ENCODE data around the gene HCRTR2. TPM values are rescaled to one million over a fixed set of nuclear protein-coding genes. Genes with fewer than 3 reads are reported as not detected.
A peak's percentile ranks its signal among the peaks of the same experiment; 100 is the strongest.

The HCRTR2 gene
- polyA plus RNA-seq, 3 donors, result 0.22 to 0.37 (median 0.35) TPM

DNA sequence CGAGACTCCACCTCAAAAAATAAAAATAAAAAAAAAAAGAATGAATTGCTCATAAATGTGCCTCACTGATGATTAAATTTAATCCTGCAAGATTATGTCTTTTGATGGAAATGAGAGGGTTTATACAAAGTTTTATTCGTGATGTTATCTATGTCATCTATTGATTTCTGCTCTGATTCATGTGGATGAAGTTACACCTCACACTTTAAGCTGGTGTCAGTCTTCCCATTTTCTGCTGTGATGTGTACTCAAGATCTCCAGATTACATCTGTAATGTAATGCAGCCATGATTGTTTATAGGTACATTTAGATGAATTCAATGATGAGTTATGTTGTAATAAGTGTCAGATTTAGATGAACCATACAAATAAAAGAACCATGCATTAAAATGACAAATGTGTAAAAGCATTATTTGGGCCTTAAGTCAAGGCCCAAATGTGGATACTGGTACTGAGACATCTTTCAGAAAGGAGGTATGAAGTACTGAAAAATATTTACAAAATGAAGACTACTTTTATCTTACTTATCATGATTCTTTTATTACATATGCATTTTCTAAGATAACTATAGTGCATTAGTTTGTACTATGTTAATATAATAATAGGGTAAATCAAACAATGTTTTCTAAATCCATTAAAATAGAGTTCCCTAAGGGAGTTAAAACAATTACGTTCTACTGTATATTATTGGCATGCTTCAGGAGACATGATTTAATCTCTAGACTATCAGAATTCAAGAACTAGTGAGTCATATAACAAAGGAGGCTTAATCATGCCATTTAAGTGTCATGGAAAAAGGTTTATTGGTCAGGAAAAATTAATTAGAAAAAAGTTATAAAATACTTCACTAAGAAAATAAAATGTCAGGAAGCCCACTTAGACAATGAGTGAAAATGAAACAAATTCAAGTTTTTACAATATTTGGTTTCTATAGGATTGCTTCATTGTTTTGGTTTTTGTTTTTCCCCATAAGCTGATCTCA is 34.5 kb downstream of the HCRTR2 start:
- DNase-seq (ENCODE audit: extremely low read depth in 1 of 11, low read depth in 9 of 11, low spot score in 4 of 11), result no peak

DNA sequence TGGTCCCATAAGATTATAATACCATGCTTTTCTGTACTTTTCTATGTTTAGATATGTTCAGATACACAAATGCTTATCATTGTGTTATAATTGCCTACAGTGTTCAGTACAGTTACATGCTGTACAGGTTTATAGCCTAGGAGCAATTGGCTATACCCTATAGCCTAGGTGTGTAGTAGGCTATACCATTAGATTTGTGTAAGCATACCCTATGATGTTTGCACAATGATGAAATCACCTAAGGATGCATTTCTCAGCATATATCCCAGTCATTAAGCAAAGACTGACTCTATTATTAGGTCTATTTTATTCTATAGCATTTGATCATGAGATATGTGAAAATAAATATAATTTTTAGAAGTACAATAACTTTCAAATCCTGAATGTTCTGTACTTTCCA is 36.6 kb downstream of the HCRTR2 start:
- no peak for DNase-seq (ENCODE audit: extremely low read depth in 1 of 11, low read depth in 9 of 11, low spot score in 4 of 11)

DNA sequence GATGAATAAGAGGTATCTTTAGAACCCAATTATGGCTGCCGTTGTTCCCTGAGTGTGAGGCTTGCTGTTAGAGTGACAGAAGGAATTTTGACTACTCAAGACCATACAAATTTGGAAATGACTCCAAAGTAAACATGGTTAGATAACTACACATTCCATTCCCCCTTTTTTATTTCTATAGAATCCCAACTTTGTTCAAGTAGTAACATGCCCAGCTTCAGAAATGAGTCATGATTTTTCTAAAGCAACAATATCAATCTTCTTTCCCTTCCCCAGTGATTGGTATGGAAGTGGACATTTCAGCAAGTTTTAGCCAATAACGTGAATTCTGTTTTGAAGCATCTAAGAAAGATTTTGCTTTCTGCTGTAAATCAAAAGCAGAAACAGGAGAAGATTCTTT is 37.8 kb downstream of the HCRTR2 start:
- DNase-seq (ENCODE audit: extremely low read depth in 1 of 11, low read depth in 9 of 11, low spot score in 4 of 11), result no peak

DNA sequence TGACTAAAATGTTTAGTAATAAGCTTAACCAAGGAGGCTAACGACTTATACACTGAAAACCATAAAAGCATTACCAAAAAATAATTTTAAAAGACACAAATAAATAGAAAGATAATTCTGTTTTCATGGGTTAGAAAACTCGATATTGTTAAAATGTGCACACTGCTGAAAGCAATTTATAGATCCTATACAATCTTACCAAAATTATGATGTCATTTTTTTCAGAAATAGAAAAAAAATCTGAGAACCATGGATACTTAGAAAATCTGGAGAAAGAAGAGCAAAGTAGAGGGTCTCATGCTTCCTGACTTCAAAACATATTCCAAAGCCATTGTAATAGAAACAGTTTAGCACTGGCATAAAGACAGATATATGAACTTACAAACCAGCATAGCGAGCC is 46.6 kb downstream of the HCRTR2 start:
- no peak for DNase-seq (ENCODE audit: extremely low read depth in 1 of 11, low read depth in 9 of 11, low spot score in 4 of 11)

DNA sequence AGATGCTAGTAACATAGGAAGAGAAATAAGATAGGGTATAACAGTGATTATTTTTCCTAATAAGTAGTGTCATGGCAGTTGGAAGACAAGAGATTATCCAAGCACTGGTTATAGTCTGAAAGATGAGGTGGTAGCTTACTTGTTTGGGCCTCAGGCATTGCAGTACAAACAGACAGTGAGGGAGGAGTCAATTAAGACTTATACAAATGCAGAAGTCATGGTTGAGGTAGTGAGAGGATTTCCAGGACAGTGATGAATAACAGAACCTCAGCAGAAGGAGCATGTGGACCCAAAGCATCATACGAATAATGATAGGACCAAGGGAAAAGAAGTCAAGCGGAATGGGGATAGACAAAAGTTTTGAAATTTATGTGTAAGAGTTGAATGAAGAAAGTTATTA is 53.5 kb downstream of the HCRTR2 start:
- DNase-seq (ENCODE audit: extremely low read depth in 1 of 11, low read depth in 9 of 11, low spot score in 4 of 11), result no peak

DNA sequence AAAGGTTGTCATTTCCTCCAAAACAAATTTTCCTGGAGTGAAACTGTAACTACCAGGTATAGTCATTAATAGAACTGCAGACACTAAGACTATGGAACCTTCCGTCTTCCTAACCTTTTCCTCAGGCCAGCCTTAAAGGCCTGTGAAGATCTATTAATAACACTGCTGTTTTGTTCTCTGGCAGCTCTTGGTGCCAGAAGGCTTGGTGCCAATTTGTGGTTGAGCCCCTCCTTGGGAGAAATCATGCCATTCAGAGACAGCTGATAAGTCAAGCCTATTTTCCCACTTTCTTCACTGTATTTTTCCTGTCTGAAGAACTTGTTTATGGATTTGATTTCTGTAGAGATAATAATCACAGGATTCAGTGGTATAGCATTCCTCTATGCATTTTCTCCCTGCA is 64.8 kb downstream of the HCRTR2 start:
- no peak for DNase-seq (ENCODE audit: extremely low read depth in 1 of 11, low read depth in 9 of 11, low spot score in 4 of 11)

DNA sequence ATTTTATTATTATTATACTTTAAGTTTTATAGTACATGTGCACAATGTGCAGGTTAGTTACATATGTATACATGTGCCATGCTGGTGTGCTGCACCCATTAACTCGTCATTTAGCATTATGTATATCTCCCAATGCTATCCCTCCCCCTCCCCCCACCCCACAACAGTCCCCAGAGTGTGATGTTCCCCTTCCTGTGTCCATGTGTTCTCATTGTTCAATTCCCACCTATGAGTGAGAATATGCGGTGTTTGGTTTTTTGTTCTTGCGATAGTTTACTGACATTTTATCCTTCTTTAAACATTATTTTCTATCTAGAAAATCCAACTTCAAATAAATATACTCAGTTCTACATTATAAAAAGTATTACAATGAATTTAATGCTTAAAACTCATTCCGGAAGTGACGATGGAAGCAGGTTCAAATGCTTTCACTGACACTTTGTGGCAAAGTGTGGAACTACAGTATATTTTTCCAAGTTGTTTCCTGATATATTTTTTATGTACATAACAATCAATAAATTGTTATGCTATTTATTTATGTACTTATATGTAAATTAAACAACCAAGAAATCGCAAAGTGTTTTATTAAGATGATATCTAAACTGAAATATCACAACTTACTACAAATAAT is 66.8 kb downstream of the HCRTR2 start:
- DNase-seq (ENCODE audit: extremely low read depth in 1 of 11, low read depth in 9 of 11, low spot score in 4 of 11), result peak in 5 of 11 donors; percentile 1 to 15 (median 5)

DNA sequence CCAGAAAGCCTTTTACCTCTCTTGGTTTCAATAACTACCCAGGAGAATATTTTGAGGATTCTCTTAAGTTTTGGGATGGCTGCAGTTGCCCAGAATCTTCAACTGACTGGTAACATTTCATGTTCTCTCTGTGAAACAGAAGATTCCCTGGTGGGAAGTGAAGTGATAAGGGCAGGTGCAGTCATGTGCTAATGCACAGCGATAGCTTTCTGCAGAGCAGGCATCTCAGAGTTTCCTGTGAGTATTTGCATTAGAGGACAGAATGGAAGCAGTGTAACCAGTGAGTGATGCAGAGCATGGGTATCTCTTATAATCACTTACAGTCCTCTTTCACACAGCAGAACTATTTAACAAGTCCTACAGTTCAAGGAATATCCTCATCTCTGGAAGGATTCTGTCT is 76.1 kb downstream of the HCRTR2 start:
- DNase-seq (ENCODE audit: extremely low read depth in 1 of 11, low read depth in 9 of 11, low spot score in 4 of 11), result no peak

DNA sequence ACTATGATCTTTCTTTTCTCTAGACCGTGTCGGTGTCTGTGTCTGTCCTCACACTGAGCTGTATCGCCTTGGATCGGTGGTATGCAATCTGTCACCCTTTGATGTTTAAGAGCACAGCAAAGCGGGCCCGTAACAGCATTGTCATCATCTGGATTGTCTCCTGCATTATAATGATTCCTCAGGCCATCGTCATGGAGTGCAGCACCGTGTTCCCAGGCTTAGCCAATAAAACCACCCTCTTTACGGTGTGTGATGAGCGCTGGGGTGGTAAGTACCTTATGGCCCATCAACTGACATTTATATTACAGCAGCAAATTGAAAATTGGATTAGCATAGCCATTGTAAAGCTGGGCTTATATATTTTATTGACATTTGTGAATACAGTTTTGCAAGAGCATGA is 80.8 kb downstream of the HCRTR2 start:
- no peak for DNase-seq (ENCODE audit: extremely low read depth in 1 of 11, low read depth in 9 of 11, low spot score in 4 of 11)

DNA sequence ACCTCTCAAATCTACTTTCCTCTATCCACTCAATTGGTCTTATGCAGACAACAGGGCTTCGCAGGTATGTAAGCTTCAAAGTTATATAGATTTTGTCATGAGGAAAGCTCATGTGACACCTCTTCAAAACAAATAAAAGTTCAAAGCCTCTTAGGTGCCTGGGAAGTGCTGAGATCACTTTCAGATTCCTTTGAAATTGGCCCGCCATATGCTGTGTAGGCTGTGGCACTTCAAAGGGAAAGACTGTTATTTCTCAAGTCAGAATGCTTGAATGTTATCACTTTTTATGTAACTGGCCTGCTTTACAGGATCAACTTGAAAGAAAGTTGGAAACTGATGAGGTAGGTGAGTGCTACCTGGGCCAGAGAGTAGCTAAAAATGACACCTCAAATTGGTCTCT is 85.9 kb downstream of the HCRTR2 start:
- no peak for DNase-seq (ENCODE audit: extremely low read depth in 1 of 11, low read depth in 9 of 11, low spot score in 4 of 11)

DNA sequence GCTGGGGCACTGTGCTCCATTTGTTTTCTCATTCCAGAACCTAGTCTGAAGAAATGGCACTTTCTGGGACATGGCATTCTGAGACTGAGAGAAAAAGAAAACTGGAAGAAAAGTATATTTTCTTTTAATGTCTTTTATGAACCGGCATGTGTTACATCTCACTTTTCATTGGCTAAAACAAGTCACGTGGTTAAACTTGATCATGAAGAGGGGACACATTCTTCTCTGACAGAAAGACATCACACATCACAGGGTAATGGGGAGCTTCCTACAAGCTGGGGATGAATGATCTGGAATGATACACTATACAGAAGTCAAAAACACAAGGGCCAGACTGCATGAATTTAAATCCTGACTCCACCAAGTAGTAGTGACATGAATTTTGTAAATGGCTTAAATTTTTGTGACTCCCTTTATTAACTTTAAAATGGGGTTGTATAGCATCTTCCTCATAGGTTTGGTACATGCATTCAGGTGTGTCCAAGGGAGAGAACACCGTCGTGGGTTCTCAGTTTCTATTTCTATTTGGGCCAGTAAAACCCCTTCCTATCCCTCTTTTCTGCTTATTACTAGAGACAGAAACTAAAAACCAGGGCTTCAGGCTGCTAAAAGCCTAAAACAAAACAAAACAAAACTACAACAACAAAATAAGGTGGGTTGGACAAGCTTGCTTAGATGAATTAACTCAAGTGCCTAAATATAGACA is 91.2 kb downstream of the HCRTR2 start:
- DNase-seq (ENCODE audit: extremely low read depth in 1 of 11, low read depth in 9 of 11, low spot score in 4 of 11), result no peak

DNA sequence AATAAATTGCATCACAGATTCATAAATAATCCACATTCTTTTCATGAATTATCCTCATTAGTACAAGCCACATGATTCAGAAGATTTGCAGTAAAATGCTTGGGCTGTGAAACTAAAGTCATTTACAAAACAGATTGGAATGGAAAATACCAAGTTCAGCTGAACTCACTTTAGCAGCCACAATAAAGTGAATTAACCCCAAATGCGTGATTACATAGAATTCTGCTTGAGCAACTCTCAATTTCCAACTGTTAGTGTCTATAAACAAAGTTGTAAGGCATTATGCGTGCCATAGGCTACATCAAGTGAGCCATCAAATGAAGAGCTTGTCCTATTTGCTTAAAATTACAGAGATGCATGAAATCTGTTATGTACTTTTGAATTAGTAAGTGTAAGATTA is 92.6 kb downstream of the HCRTR2 start:
- DNase-seq (ENCODE audit: extremely low read depth in 1 of 11, low read depth in 9 of 11, low spot score in 4 of 11), result no peak

DNA sequence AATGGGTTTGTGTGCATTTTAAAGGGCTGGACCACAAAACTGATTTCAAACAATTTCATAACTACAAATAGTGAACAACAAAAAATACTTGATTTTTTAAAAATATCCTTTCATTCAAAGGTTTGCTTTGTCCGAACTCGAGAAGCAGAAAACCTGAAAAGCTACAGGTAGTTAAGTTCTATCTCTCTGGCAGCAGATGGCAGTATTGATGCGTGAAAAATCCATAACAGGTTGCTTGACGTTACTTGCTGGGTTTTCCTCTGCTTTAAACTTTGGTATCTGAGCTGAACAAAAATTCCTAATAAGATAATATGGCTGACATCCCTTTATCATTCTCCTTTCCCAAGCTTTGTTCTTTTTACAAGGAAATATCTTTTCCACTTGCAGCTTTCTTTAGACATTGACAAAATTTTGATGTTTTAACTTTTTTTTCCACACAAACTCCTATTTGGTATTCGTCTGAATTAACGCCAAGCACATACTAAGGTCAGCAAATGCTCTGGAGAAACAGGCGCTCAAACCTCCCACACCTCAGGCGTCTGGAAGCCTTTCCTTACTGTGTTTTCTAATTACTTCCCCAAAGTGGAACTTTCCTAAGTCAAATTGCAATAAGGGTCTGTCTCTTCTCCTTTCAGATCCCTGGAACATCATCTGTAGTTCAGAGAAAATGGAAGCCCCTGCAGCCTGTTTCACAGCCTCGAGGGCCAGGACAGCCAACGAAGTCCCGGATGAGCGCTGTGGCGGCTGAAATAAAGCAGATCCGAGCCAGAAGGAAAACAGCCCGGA is 102.6 kb downstream of the HCRTR2 start:
- DNase-seq (ENCODE audit: extremely low read depth in 1 of 11, low read depth in 9 of 11, low spot score in 4 of 11), result peak; percentile 26 to 66 (median 58)

DNA sequence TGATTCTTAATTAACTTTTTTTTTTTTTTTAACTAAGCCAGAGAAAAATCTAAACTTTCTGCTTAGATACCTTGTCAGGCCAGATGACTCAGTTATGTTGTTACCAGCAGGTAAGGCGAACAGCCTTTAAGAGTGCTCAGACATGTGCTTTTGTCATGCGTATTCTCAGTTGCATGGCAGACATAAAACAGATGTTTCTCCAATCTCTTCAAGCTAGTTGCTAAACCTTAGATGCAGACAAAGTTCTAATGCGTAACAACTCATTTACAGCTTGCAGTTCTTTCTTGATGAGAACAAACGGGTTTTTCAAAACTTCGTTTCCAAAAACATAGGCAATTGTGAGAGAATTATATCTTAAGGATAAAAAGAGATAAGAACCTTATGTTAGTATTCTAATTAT is 103.3 kb downstream of the HCRTR2 start:
- peak in 2 of 11 donors; percentile 5 for DNase-seq (ENCODE audit: extremely low read depth in 1 of 11, low read depth in 9 of 11, low spot score in 4 of 11)

DNA sequence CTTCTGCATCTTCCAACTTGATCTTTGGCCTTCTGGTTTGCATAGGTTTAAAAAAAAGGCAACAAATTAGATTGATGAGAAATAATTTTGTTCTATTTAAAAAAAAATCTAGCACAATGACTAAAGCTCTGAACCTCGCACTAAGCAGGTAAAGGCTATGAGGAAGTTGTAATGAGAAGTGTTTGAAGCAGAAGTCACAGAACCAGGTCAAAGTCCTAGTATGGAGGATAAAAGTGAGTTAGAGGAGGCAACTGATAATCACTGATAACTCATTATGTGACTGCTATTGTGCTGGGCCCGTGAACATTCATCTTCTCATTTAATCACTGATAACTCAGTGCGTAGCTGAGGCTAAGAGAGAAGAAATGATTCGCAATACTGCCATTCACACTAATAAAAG is 106.9 kb downstream of the HCRTR2 start:
- DNase-seq (ENCODE audit: extremely low read depth in 1 of 11, low read depth in 9 of 11, low spot score in 4 of 11), result no peak

DNA sequence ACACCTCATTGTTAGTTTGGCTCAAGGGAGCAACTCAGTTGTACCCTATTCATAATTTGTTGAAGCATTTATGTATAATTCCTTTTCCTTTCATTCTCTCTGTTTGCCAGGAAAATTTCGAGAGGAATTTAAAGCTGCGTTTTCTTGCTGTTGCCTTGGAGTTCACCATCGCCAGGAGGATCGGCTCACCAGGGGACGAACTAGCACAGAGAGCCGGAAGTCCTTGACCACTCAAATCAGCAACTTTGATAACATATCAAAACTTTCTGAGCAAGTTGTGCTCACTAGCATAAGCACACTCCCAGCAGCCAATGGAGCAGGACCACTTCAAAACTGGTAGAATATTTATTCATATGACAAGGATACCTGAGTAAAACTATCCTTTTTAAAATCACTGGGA is 107.8 kb downstream of the HCRTR2 start:
- DNase-seq (ENCODE audit: extremely low read depth in 1 of 11, low read depth in 9 of 11, low spot score in 4 of 11), result no peak

DNA sequence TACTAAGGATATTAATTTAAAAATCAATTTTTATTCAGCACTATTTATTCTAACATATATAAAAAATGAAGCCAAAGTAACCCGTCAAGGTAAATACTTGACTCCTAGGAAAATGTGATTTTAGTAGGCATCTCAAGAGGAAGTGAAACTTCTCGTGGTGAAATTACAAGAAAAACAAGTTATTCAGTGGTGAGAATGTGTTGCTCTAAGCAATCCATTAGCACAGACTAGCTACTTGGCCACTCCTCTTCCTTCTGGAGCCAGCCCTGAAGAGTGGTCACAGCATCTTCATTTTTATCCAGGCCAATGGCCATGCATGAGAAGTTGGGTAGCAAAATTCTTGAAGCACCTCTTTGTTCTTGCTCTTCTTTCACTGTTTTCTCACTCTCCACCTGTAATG is 112.5 kb downstream of the HCRTR2 start:
- DNase-seq (ENCODE audit: extremely low read depth in 1 of 11, low read depth in 9 of 11, low spot score in 4 of 11), result no peak

DNA sequence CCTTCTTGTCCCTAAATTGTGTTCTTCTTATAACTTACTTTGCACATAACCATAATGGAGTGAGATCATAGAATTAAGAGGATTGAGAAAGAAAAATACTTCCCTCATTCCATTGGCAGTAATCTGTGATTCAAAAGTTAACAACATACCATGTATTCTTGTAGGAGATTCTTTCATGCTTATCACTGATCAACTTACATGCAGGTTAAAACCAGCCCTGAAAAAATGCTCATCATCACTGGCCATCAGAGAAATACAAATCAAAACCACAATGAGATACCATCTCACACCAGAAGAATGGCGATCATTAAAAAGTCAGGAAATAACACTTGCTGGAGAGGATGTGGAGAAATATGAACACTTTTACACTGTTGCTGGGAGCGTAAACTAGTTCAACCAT is 116.4 kb downstream of the HCRTR2 start:
- DNase-seq (ENCODE audit: extremely low read depth in 1 of 11, low read depth in 9 of 11, low spot score in 4 of 11), result no peak

DNA sequence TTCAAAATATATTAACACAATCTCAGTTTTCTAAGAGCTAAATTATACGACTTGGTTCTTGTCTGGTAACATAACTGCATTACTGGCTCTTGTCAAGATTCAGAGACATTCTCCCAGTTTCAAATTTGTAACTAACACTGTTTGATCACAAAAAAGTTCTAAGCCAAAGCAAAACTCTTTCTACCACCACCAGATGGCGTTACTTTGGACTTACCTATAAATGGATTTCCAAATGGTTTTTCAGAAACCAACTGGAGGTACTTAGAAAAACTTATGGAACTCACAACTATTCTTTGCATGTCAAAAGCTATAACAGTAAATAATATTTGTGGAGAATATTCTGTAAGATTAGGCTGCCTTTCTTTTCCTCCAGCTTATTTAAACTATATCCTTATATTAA is 118.8 kb downstream of the HCRTR2 start:
- DNase-seq (ENCODE audit: extremely low read depth in 1 of 11, low read depth in 9 of 11, low spot score in 4 of 11), result no peak

Measured in renal cortex interstitium (tissue), 11 donors.